Natural killer cell (primary cell): Measurements from ENCODE around the gene RNGTT. TPM values are rescaled to one million over a fixed set of nuclear protein-coding genes. Genes with fewer than 3 reads are reported as not detected.
A peak's percentile ranks its signal among the peaks of the same experiment; 100 is the strongest.

Experiments
- ATAC-seq, 3 donors: fragments of 150-1000 bp in 2 of 3; fragments of 200-7000 bp in 1 of 3; cut with Tn5 transposase; 1 replicate in 1 of 3; 2 replicates in 2 of 3; pipeline ENCODE4 v1.10.0; 2021; ENCODE audit warnings: mild to moderate bottlenecking in 2 of 3, moderate library complexity in 2 of 3
- DNase-seq, 2 donors: peaks; one replicate each; pipeline versions ENCODE4 v3.0.0 to v3.0.0-alpha.2; 2013 to 2021; ENCODE audit warnings: mixed read lengths in 1 of 2
- H3K27ac ChIP-seq: one replicate; pipeline ENCODE4 v1.5.1; 2013; ENCODE audit warnings: mild to moderate bottlenecking, low read length
- H3K27me3 ChIP-seq: one replicate; pipeline ENCODE4 v1.6.1; 2013; ENCODE audit warnings: low read length; ENCODE audit not compliant: control insufficient read depth, insufficient read depth
- H3K36me3 ChIP-seq: one replicate; pipeline ENCODE4 v1.6.1; 2013; ENCODE audit warnings: low read length; ENCODE audit not compliant: control insufficient read depth, insufficient read depth
- H3K4me1 ChIP-seq: one replicate; pipeline ENCODE4 v1.6.1; 2013; ENCODE audit warnings: low read length; ENCODE audit not compliant: control insufficient read depth, insufficient read depth
- H3K4me3 ChIP-seq: one replicate; pipeline ENCODE4 v1.5.1; 2013; ENCODE audit warnings: low read length
- H3K9me3 ChIP-seq: one replicate; pipeline ENCODE4 v1.6.1; 2013; ENCODE audit warnings: low read length; ENCODE audit not compliant: control insufficient read depth, insufficient read depth
- H3K27ac Mint-ChIP-seq, 2 donors: one replicate each; pipeline ENCODE4 v1.8.0; 2022; ENCODE audit warnings: mild to moderate bottlenecking in 2 of 2, mixed read lengths in 2 of 2, moderate library complexity in 1 of 2
- H3K27me3 Mint-ChIP-seq, 2 donors: one replicate each; pipeline ENCODE4 v1.8.0; 2022; ENCODE audit warnings: low read depth in 2 of 2, mixed read lengths in 2 of 2
- H3K36me3 Mint-ChIP-seq: one replicate; pipeline ENCODE4 v1.8.0; 2022; ENCODE audit warnings: mixed read lengths
- H3K4me1 Mint-ChIP-seq, 2 donors: one replicate each; pipeline ENCODE4 v1.8.0; 2022; ENCODE audit warnings: mixed read lengths in 2 of 2
- H3K4me3 Mint-ChIP-seq: one replicate; pipeline ENCODE4 v1.8.0; 2022; ENCODE audit warnings: mild to moderate bottlenecking, moderate library complexity, mixed read lengths
- H3K9me3 Mint-ChIP-seq, 2 donors: one replicate each; pipeline ENCODE4 v1.8.0; 2022; ENCODE audit warnings: mixed read lengths in 2 of 2
- CTCF ChIP-seq: fragments of 200-600 bp; IDR thresholded peaks from one replicate; pipeline ENCODE4 v1.8.0; 2022; ENCODE audit warnings: antibody characterized with exemption
- WGBS: methylation state at CpG from one replicate; pipeline ENCODE4 v1.1.7; 2013; ENCODE audit warnings: missing lambda C conversion rate; ENCODE audit not compliant: insufficient coverage; 5-methylcytosine and 5-hydroxymethylcytosine counted together
- intact Hi-C: fragments of 100-400 bp; cut with micrococcal nuclease; formaldehyde crosslinking; loops from one replicate; pipeline ENCODE4 v1.14.2; 2022
- total RNA-seq, 4 donors: library from RNA; stranded (reverse); fragments of 120-200 nt in 1 of 4; gene quantifications; one replicate each; pipeline versions ENCODE4 v1.2.3 to v1.2.4, GENCODE V29; 2013 to 2022

Gene RNGTT
- total RNA-seq, 3 donors from 2014 or later (not counting 1 experiment from before 2014, with no cell fraction given): 23.1 to 27.2 (median 23.1) TPM

- Histone ChIP-seq H3K4me3 (no peak overlapping the region), H3K9me3 (no peaks in the 10 kb centered on the region), H3K4me1 (no peaks in the 10 kb centered on the region), H3K36me3 (no peaks in the 10 kb centered on the region), H3K27me3 (no peaks in the 10 kb centered on the region), H3K27ac (no peak overlapping the region)
- no peak overlapping the region for H3K4me3 Mint-ChIP-seq
- H3K27ac Mint-ChIP-seq: no peak overlapping the region
- peaks cover 0 to 11% of the 10 kb centered on the region in 2 donors for H3K4me1 Mint-ChIP-seq
- peak; percentile 90 for TF ChIP-seq CTCF
- intact Hi-C loops: loop anchor here (1.0 to 5.0 kb wide), 3 partner anchors 1038 to 1734 kb away; no protein-coding TSS in a partner anchor
- H3K36me3 Mint-ChIP-seq: no peaks in the 10 kb centered on the region
- H3K27me3 Mint-ChIP-seq: no peaks in the 10 kb centered on the region
- H3K9me3 Mint-ChIP-seq: no peaks in the 10 kb centered on the region
- peak in 1 of 2 donors; percentile 80 for DNase-seq
- peak; percentile 34 to 55 (median 52) for ATAC-seq
- 0% methylated on average over 1 of the region's 1 CpG for WGBS
Measured at GRCh38 chr6:88870717-88871330, 92.6 kb downstream of the RNGTT start.

- DNase-seq: no peak
- H3K27me3 ChIP-seq: no peaks in the 10 kb centered on the region
- no peaks in the 10 kb centered on the region for H3K27me3 Mint-ChIP-seq
- no peak overlapping the region for H3K27ac Mint-ChIP-seq
- no peak overlapping the region for H3K4me3 Mint-ChIP-seq
- no peaks in the 10 kb centered on the region for H3K36me3 ChIP-seq
- intact Hi-C loops: loop anchor here (1.0 to 5.0 kb wide), 3 partner anchors 1037 to 1732 kb away; no protein-coding TSS in a partner anchor
- no peak overlapping the region for H3K4me3 ChIP-seq
- H3K36me3 Mint-ChIP-seq: no peaks in the 10 kb centered on the region
- TF ChIP-seq CTCF: no peak
- no peaks in the 10 kb centered on the region for H3K9me3 Mint-ChIP-seq
- ATAC-seq: no peak
- peaks cover 10 to 16% of the 10 kb centered on the region in 2 donors for H3K4me1 Mint-ChIP-seq
- H3K9me3 ChIP-seq: no peaks in the 10 kb centered on the region
- H3K4me1 ChIP-seq: no peaks in the 10 kb centered on the region
- WGBS: no CpG with 5 or more reads among the region's 1 CpG
- no peak overlapping the region for H3K27ac ChIP-seq
Measured at GRCh38 chr6:88869263-88870020, 94.0 kb downstream of the RNGTT start.

GRCh38 chr6:88867841-88868731 is 95.3 kb downstream of the RNGTT start:
- Mint-ChIP-seq H3K4me3 (no peak overlapping the region), H3K9me3 (no peaks in the 10 kb centered on the region), H3K27me3 (no peaks in the 10 kb centered on the region), H3K36me3 (no peaks in the 10 kb centered on the region), H3K4me1 (peaks cover 10 to 16% of the 10 kb centered on the region in 2 donors), H3K27ac (no peak overlapping the region)
- Histone ChIP-seq H3K4me1 (no peaks in the 10 kb centered on the region), H3K27ac (no peak overlapping the region), H3K27me3 (no peaks in the 10 kb centered on the region), H3K4me3 (no peak overlapping the region), H3K9me3 (no peaks in the 10 kb centered on the region), H3K36me3 (no peaks in the 10 kb centered on the region)
- TF ChIP-seq CTCF: no peak
- DNase-seq (no peak), ATAC-seq (no peak)
- intact Hi-C loops: no loop called here
- WGBS: 83% methylated on average over 1 of the region's 2 CpGs
